H9 (cell line): ENCODE data around the gene CADM1. TPM values are rescaled to one million over a fixed set of nuclear protein-coding genes. Genes with fewer than 3 reads are reported as not detected.

Experiments
- DNase-seq: peaks from one replicate; pipeline ENCODE4 v3.0.0-alpha.2; 2017
- H2AFZ ChIP-seq: one replicate; pipeline ENCODE4 v1.6.1; 2013; ENCODE audit warnings: mild to moderate bottlenecking, low read length, control low read depth, moderate library complexity
- H2AK5ac ChIP-seq: 2 replicates; pipeline ENCODE4 v1.6.1; 2013; ENCODE audit warnings: low read length, control low read depth, mixed read lengths; ENCODE audit not compliant: insufficient read length
- H2BK120ac ChIP-seq: one replicate; pipeline ENCODE4 v1.6.1; 2013; ENCODE audit warnings: low read depth, mild to moderate bottlenecking, low read length, control low read depth, inconsistent platforms; ENCODE audit not compliant: poor library complexity, severe bottlenecking
- H2BK12ac ChIP-seq: 2 replicates; pipeline ENCODE4 v1.6.1; 2013; ENCODE audit warnings: low read length, control low read depth, mixed read lengths, low read depth; ENCODE audit not compliant: insufficient read length
- H2BK15ac ChIP-seq: 2 replicates; pipeline ENCODE4 v1.6.1; 2013; ENCODE audit warnings: low read depth, low read length, control low read depth
- H2BK20ac ChIP-seq: one replicate; pipeline ENCODE4 v1.6.1; 2013; ENCODE audit warnings: low read depth, mild to moderate bottlenecking, low read length, control low read depth, inconsistent platforms; ENCODE audit not compliant: poor library complexity, severe bottlenecking
- H2BK5ac ChIP-seq: 2 replicates; pipeline ENCODE4 v1.6.1; 2013; ENCODE audit warnings: low read length, control low read depth, mixed read lengths; ENCODE audit not compliant: insufficient read length
- H3K14ac ChIP-seq: 2 replicates; pipeline ENCODE4 v1.6.1; 2013; ENCODE audit warnings: low read length, control low read depth; ENCODE audit not compliant: insufficient read depth
- H3K18ac ChIP-seq: 2 replicates; pipeline ENCODE4 v1.6.1; 2013; ENCODE audit warnings: low read depth, mild to moderate bottlenecking, mixed read lengths, low read length, control low read depth; ENCODE audit not compliant: insufficient read length
- H3K23ac ChIP-seq: 2 replicates; pipeline ENCODE4 v1.6.1; 2013; ENCODE audit warnings: low read length, control low read depth, mixed read lengths, low read depth; ENCODE audit not compliant: insufficient read length
- H3K23me2 ChIP-seq: 2 replicates; pipeline ENCODE4 v1.6.1; 2013; ENCODE audit warnings: low read depth, mild to moderate bottlenecking, mixed read lengths, low read length, control low read depth; ENCODE audit not compliant: insufficient read length, poor library complexity, severe bottlenecking
- H3K27ac ChIP-seq: 2 replicates; pipeline ENCODE4 v1.5.1; 2013; ENCODE audit warnings: low read length, control low read depth, mixed read lengths, low read depth; ENCODE audit not compliant: insufficient read length
- H3K27me3 ChIP-seq: 2 replicates; pipeline ENCODE4 v1.6.1; 2013; ENCODE audit warnings: low read length, control low read depth, inconsistent platforms; ENCODE audit not compliant: insufficient read depth
- H3K4ac ChIP-seq: 2 replicates; pipeline ENCODE4 v1.6.1; 2013; ENCODE audit warnings: low read depth, mild to moderate bottlenecking, control low read depth, inconsistent platforms, low read length, moderate library complexity
- H3K4me1 ChIP-seq: 2 replicates; pipeline ENCODE4 v1.6.1; 2013; ENCODE audit warnings: low read length, control low read depth, inconsistent platforms; ENCODE audit not compliant: insufficient read depth
- H3K4me2 ChIP-seq: 2 replicates; pipeline ENCODE4 v1.6.1; 2013; ENCODE audit warnings: low read length, control low read depth, mixed read lengths; ENCODE audit not compliant: insufficient read length, insufficient read depth
- H3K56ac ChIP-seq: 2 replicates; pipeline ENCODE4 v1.6.1; 2013; ENCODE audit warnings: low read depth, mild to moderate bottlenecking, mixed read lengths, low read length, control low read depth; ENCODE audit not compliant: insufficient read length
- H3K79me1 ChIP-seq: 2 replicates; pipeline ENCODE4 v1.6.1; 2013; ENCODE audit warnings: low read depth, mild to moderate bottlenecking, moderate library complexity, low read length, control low read depth, inconsistent platforms; ENCODE audit not compliant: insufficient read depth, poor library complexity, severe bottlenecking
- H3K79me2 ChIP-seq: 2 replicates; pipeline ENCODE4 v1.6.1; 2013; ENCODE audit warnings: low read length, control low read depth, inconsistent platforms; ENCODE audit not compliant: insufficient read depth
- H3K9ac ChIP-seq: 2 replicates; pipeline ENCODE4 v1.6.1; 2013; ENCODE audit warnings: low read length, control low read depth, mixed read lengths; ENCODE audit not compliant: insufficient read length; ENCODE audit errors: extremely low read depth
- H3K9me3 ChIP-seq: one replicate; pipeline ENCODE4 v1.6.1; 2013; ENCODE audit warnings: low read depth, low read length, inconsistent platforms; ENCODE audit not compliant: control insufficient read depth
- H3T11ph ChIP-seq: one replicate; pipeline ENCODE4 v1.6.1; 2013; ENCODE audit warnings: mild to moderate bottlenecking, low read length, control low read depth, inconsistent platforms
- H4K20me1 ChIP-seq: one replicate; pipeline ENCODE4 v1.6.1; 2013; ENCODE audit not compliant: control insufficient read depth, insufficient read length, insufficient read depth
- H4K5ac ChIP-seq: 2 replicates; pipeline ENCODE4 v1.6.1; 2013; ENCODE audit warnings: low read depth, mild to moderate bottlenecking, mixed read lengths, low read length, control low read depth; ENCODE audit not compliant: insufficient read length
- H4K8ac ChIP-seq: replicated peaks from 2 replicates; pipeline ENCODE4 v1.6.1; 2013; ENCODE audit warnings: low read length, control low read depth, mixed read lengths, low read depth; ENCODE audit not compliant: insufficient read length
- H4K91ac ChIP-seq: 2 replicates; pipeline ENCODE4 v1.6.1; 2013; ENCODE audit warnings: low read depth, mild to moderate bottlenecking, moderate library complexity, mixed read lengths, low read length, control low read depth; ENCODE audit not compliant: insufficient read length
- H3K27ac Mint-ChIP-seq, 3 experiments: 2 replicates in 2 of 3; 3 replicates in 1 of 3; pipeline ENCODE4 v1.8.0; 2020 to 2021; ENCODE audit warnings: mixed read lengths in 3 of 3, mild to moderate bottlenecking in 1 of 3, moderate library complexity in 1 of 3
- H3K27me3 Mint-ChIP-seq: 2 replicates; pipeline ENCODE4 v1.8.0; 2021; ENCODE audit warnings: low read depth, mild to moderate bottlenecking, moderate library complexity, mixed read lengths
- H3K36me3 Mint-ChIP-seq, 3 experiments: 2 replicates in 2 of 3; 3 replicates in 1 of 3; pipeline ENCODE4 v1.8.0; 2020 to 2021; ENCODE audit warnings: low read depth in 3 of 3, mixed read lengths in 3 of 3; ENCODE audit not compliant: insufficient read depth in 1 of 3
- H3K4me1 Mint-ChIP-seq, 2 experiments: 2 replicates each; pipeline ENCODE4 v1.8.0; 2020; ENCODE audit warnings: mixed read lengths in 2 of 2
- H3K4me3 Mint-ChIP-seq, 2 experiments: 2 replicates in 1 of 2; 3 replicates in 1 of 2; pipeline ENCODE4 v1.8.0; 2020 to 2021; ENCODE audit warnings: mild to moderate bottlenecking in 2 of 2, mixed read lengths in 2 of 2, moderate library complexity in 1 of 2
- H3K9me3 Mint-ChIP-seq, 2 experiments: 2 replicates in 1 of 2; 3 replicates in 1 of 2; pipeline ENCODE4 v1.8.0; 2020; ENCODE audit warnings: mild to moderate bottlenecking in 2 of 2, mixed read lengths in 2 of 2, moderate library complexity in 1 of 2
- WGBS: extraction: QIAGEN DNeasy Blood & Tissue Kit; methylation state at CpG from one replicate; pipeline ENCODE4 v1.1.7; 2013; ENCODE audit warnings: missing lambda C conversion rate, low lambda C conversion rate, mixed read lengths; ENCODE audit not compliant: insufficient read length; ENCODE audit errors: extremely low coverage; 5-methylcytosine and 5-hydroxymethylcytosine counted together
- total RNA-seq: library from RNA; stranded (reverse); gene quantifications from 2 replicates; pipeline ENCODE4 v1.2.1, GENCODE V29; 2021
- TF ChIP-seq, protein P1 (sequence below): fragments of 200-600 bp; sonication (generic); conservative IDR thresholded peaks from 3 replicates; pipeline ENCODE4 v1.8.0; 2021; ENCODE audit warnings: antibody characterized with exemption, mild to moderate bottlenecking

The CADM1 gene
- total RNA-seq, 1 experiment from 2014 or later: 11.9 TPM

DNA sequence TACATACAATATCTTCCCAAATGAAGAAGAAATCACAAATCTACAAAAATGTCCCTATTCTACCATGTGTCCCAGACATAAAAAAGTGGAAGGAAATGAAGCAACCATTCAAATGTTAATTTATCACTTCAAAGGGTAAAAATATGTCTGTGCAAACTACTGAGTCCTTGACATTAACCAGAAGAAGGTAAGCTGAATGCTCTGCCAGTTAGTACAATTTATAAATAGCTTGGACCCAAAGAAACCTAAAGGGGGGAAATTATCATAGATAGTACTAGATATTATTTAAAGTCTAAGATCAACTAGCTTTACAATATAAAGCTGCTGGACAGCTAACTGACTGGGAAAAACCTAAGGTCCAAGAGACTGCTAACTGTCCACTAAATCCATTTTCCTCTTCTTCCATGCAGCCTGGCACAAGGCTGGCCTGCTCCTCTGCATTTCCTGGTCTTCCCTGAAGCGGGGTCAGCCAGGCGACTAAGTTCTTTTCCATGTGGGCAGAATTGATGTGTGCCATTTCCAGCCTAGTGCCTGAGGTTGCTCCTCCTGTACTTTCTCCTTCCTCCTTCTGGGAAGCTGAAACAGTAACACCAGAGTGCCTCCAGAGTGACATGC lies 190.9 kb downstream of the CADM1 start:
- no peak overlapping the region for H3T11ph ChIP-seq
- no peaks in the 10 kb centered on the region for H3K79me1 ChIP-seq
- no peak overlapping the region for H3K27ac Mint-ChIP-seq
- H3K4me1 ChIP-seq: no peaks in the 10 kb centered on the region
- no peaks in the 10 kb centered on the region for H3K9me3 ChIP-seq
- WGBS: no CpG with 5 or more reads among the region's 2 CpGs
- H3K23me2 ChIP-seq: no peaks in the 10 kb centered on the region
- no peak overlapping the region for H2BK12ac ChIP-seq
- H4K20me1 ChIP-seq: no peaks in the 10 kb centered on the region
- H4K91ac ChIP-seq: no peak overlapping the region
- no peak overlapping the region for H2BK20ac ChIP-seq
- H3K14ac ChIP-seq: no peak overlapping the region
- H3K23ac ChIP-seq: no peak overlapping the region
- DNase-seq: no peak
- H2BK15ac ChIP-seq: no peak overlapping the region
- no peaks in the 10 kb centered on the region for H3K9me3 Mint-ChIP-seq
- H3K27me3 ChIP-seq: no peaks in the 10 kb centered on the region; the same call in 1 of the 2 replicates
- H4K8ac ChIP-seq: no peak overlapping the region
- H3K4ac ChIP-seq: no peak overlapping the region
- no peak overlapping the region for H4K5ac ChIP-seq
- no peaks in the 10 kb centered on the region for H3K36me3 Mint-ChIP-seq
- no peak overlapping the region for H3K4me3 Mint-ChIP-seq
- H3K18ac ChIP-seq: no peak overlapping the region
- H3K4me1 Mint-ChIP-seq: no peaks in the 10 kb centered on the region
- H2AFZ ChIP-seq: no peak overlapping the region
- H3K56ac ChIP-seq: no peak overlapping the region
- no peak overlapping the region for H2BK120ac ChIP-seq
- no peak overlapping the region for H2AK5ac ChIP-seq
- H3K79me2 ChIP-seq: no peaks in the 10 kb centered on the region
- H2BK5ac ChIP-seq: no peak overlapping the region
- no peak overlapping the region for H3K9ac ChIP-seq
- no peak overlapping the region for H3K4me2 ChIP-seq
- TF ChIP-seq, protein P1, sequence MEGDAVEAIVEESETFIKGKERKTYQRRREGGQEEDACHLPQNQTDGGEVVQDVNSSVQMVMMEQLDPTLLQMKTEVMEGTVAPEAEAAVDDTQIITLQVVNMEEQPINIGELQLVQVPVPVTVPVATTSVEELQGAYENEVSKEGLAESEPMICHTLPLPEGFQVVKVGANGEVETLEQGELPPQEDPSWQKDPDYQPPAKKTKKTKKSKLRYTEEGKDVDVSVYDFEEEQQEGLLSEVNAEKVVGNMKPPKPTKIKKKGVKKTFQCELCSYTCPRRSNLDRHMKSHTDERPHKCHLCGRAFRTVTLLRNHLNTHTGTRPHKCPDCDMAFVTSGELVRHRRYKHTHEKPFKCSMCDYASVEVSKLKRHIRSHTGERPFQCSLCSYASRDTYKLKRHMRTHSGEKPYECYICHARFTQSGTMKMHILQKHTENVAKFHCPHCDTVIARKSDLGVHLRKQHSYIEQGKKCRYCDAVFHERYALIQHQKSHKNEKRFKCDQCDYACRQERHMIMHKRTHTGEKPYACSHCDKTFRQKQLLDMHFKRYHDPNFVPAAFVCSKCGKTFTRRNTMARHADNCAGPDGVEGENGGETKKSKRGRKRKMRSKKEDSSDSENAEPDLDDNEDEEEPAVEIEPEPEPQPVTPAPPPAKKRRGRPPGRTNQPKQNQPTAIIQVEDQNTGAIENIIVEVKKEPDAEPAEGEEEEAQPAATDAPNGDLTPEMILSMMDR: no peak
- H3K27me3 Mint-ChIP-seq: peaks cover 2% of the 10 kb centered on the region; the same call in 1 of the 2 replicates
- H3K27ac ChIP-seq: no peak overlapping the region
